Large intestine (tissue), 3 donors: ENCODE measurements around the gene ITGA11. TPM values are rescaled to one million over a fixed set of nuclear protein-coding genes. Genes with fewer than 3 reads are reported as not detected.

Source experiments
- DNase-seq, 2 donors: peaks; one replicate each; pipeline versions ENCODE4 v3.0.0 to v3.0.0-alpha.2; 2013
- H3K27ac ChIP-seq: one replicate; pipeline ENCODE4 v1.5.1; 2013; ENCODE audit warnings: low read length
- H3K27me3 ChIP-seq: 2 replicates; pipeline ENCODE4 v1.6.1; 2013; ENCODE audit warnings: low read length; ENCODE audit not compliant: control insufficient read depth, insufficient read depth
- H3K36me3 ChIP-seq: 2 replicates; pipeline ENCODE4 v1.6.1; 2013; ENCODE audit warnings: low read length; ENCODE audit not compliant: control insufficient read depth, insufficient read depth
- H3K4me1 ChIP-seq: one replicate; pipeline ENCODE4 v1.6.1; 2013; ENCODE audit warnings: low read length; ENCODE audit not compliant: control insufficient read depth, insufficient read depth
- H3K4me3 ChIP-seq: one replicate; pipeline ENCODE4 v1.5.1; 2013; ENCODE audit warnings: low read length
- H3K9me3 ChIP-seq: one replicate; pipeline ENCODE4 v1.6.1; 2013; ENCODE audit warnings: mild to moderate bottlenecking, low read depth, low read length, moderate library complexity; ENCODE audit not compliant: control insufficient read depth
- WGBS: methylation state at CpG from one replicate; pipeline ENCODE4 v1.1.5; 2013; ENCODE audit warnings: low lambda C conversion rate; ENCODE audit not compliant: insufficient coverage; 5-methylcytosine and 5-hydroxymethylcytosine counted together
- polyA plus RNA-seq: library from polyadenylated mRNA; unstranded; fragments of 120-200 nt; gene quantifications from one replicate; pipeline ENCODE4 v1.2.1, GENCODE V29; 2013

ITGA11 gene
- polyA plus RNA-seq, 1 donor, result 1.8 TPM

- no peaks in the 10 kb centered on the region for H3K4me1 ChIP-seq
- no peak for DNase-seq
- WGBS, result no CpG with 5 or more reads among the region's 6 CpGs
- no peak overlapping the region for H3K27ac ChIP-seq
- H3K9me3 ChIP-seq, result no peaks in the 10 kb centered on the region
- no peak overlapping the region for H3K4me3 ChIP-seq
- H3K36me3 ChIP-seq, result no peaks in the 10 kb centered on the region
- H3K27me3 ChIP-seq, result no peaks in the 10 kb centered on the region
Measured at GRCh38 chr15:68371160-68371559, 60.8 kb downstream of the ITGA11 start.

- Histone ChIP-seq H3K27me3 (no peaks in the 10 kb centered on the region), H3K4me1 (no peaks in the 10 kb centered on the region), H3K4me3 (no peak overlapping the region), H3K27ac (no peak overlapping the region), H3K36me3 (no peaks in the 10 kb centered on the region), H3K9me3 (no peaks in the 10 kb centered on the region)
- no peak for DNase-seq
- no CpG with 5 or more reads among the region's 9 CpGs for WGBS
Measured at GRCh38 chr15:68370768-68371151, 61.2 kb downstream of the ITGA11 start.

GRCh38 chr15:68369931-68370767 lies 61.8 kb downstream of the ITGA11 start:
- no peaks in the 10 kb centered on the region for H3K4me1 ChIP-seq
- H3K27ac ChIP-seq, result no peak overlapping the region
- no peaks in the 10 kb centered on the region for H3K9me3 ChIP-seq
- no peaks in the 10 kb centered on the region for H3K36me3 ChIP-seq
- H3K4me3 ChIP-seq, result no peak overlapping the region
- H3K27me3 ChIP-seq, result no peaks in the 10 kb centered on the region
- no peak for DNase-seq
- 100% methylated on average over 3 of the region's 24 CpGs for WGBS

GRCh38 chr15:68368731-68369435 lies 63.1 kb downstream of the ITGA11 start:
- no peak overlapping the region for H3K27ac ChIP-seq
- DNase-seq, result no peak
- no peaks in the 10 kb centered on the region for H3K9me3 ChIP-seq
- H3K4me3 ChIP-seq, result no peak overlapping the region
- no peaks in the 10 kb centered on the region for H3K4me1 ChIP-seq
- H3K36me3 ChIP-seq, result no peaks in the 10 kb centered on the region
- no peaks in the 10 kb centered on the region for H3K27me3 ChIP-seq
- WGBS, result 57% methylated on average over 1 of the region's 9 CpGs

- no peak overlapping the region for H3K4me3 ChIP-seq
- no peaks in the 10 kb centered on the region for H3K27me3 ChIP-seq
- WGBS, result no CpG with 5 or more reads among the region's 5 CpGs
Measured at GRCh38 chr15:68367992-68368391, 64.0 kb downstream of the ITGA11 start.

GRCh38 chr15:68367226-68367625 lies 64.7 kb downstream of the ITGA11 start:
- Histone ChIP-seq H3K9me3 (no peaks in the 10 kb centered on the region), H3K27me3 (no peaks in the 10 kb centered on the region), H3K36me3 (no peaks in the 10 kb centered on the region), H3K4me3 (no peak overlapping the region), H3K4me1 (no peaks in the 10 kb centered on the region), H3K27ac (no peak overlapping the region)
- 67% methylated on average over 2 of the region's 4 CpGs for WGBS
- DNase-seq, result no peak

More at GRCh38 chr15:68367992-68368391, 64.0 kb downstream of the ITGA11 start:
- no peak for DNase-seq
- no peak overlapping the region for H3K27ac ChIP-seq
- H3K4me1 ChIP-seq, result no peaks in the 10 kb centered on the region
- H3K9me3 ChIP-seq, result no peaks in the 10 kb centered on the region
- no peaks in the 10 kb centered on the region for H3K36me3 ChIP-seq

GRCh38 chr15:68366314-68366713 lies 65.6 kb downstream of the ITGA11 start:
- Histone ChIP-seq H3K4me1 (no peaks in the 10 kb centered on the region), H3K9me3 (no peaks in the 10 kb centered on the region), H3K27me3 (no peaks in the 10 kb centered on the region), H3K36me3 (no peaks in the 10 kb centered on the region), H3K4me3 (no peak overlapping the region), H3K27ac (no peak overlapping the region)
- no CpG with 5 or more reads among the region's 9 CpGs for WGBS
- no peak for DNase-seq

- H3K4me1 ChIP-seq, result no peaks in the 10 kb centered on the region
- no peaks in the 10 kb centered on the region for H3K36me3 ChIP-seq
- no peaks in the 10 kb centered on the region for H3K9me3 ChIP-seq
- no peaks in the 10 kb centered on the region for H3K27me3 ChIP-seq
- DNase-seq, result no peak
- H3K4me3 ChIP-seq, result no peak overlapping the region
- H3K27ac ChIP-seq, result no peak overlapping the region
- WGBS, result 80% methylated on average over 1 of the region's 6 CpGs
Measured at GRCh38 chr15:68365770-68366169, 66.2 kb downstream of the ITGA11 start.

- Histone ChIP-seq H3K36me3 (no peaks in the 10 kb centered on the region), H3K4me3 (no peak overlapping the region)
- WGBS, result 87% methylated on average over 3 of the region's 7 CpGs
Measured at GRCh38 chr15:68365140-68365745, 66.7 kb downstream of the ITGA11 start.

GRCh38 chr15:68364660-68365035 lies 67.3 kb downstream of the ITGA11 start:
- DNase-seq, result no peak
- Histone ChIP-seq H3K27me3 (no peaks in the 10 kb centered on the region), H3K9me3 (no peaks in the 10 kb centered on the region), H3K36me3 (no peaks in the 10 kb centered on the region), H3K4me3 (no peak overlapping the region), H3K4me1 (no peaks in the 10 kb centered on the region), H3K27ac (no peak overlapping the region)
- no CpG with 5 or more reads among the region's 11 CpGs for WGBS

More at GRCh38 chr15:68365140-68365745, 66.7 kb downstream of the ITGA11 start:
- H3K27me3 ChIP-seq, result no peaks in the 10 kb centered on the region
- H3K4me1 ChIP-seq, result no peaks in the 10 kb centered on the region
- DNase-seq, result no peak
- H3K9me3 ChIP-seq, result no peaks in the 10 kb centered on the region
- H3K27ac ChIP-seq, result no peak overlapping the region
